Esophagus mucosa (tissue), 1 donor: Measurements from ENCODE around the gene CIRBP. TPM values are rescaled to one million over a fixed set of nuclear protein-coding genes. Genes with fewer than 3 reads are reported as not detected.
"Not testable (repeated sequence)": the region's sequence is repeated elsewhere in the genome, so short reads cannot be mapped to it uniquely, and the experiment has no call there.

Experiments
- ATAC-seq: fragments of 200-7000 bp; cut with Tn5 transposase; one replicate; pipeline ENCODE4 v1.9.1; 2020
- total RNA-seq: library from RNA; stranded (reverse); gene quantifications from one replicate; pipeline ENCODE4 v1.2.4, GENCODE V29; 2023
- donor health status: DM: yes; HTN: yes; CAD: no.

CIRBP gene
- total RNA-seq, 1 donor from 2014 or later: 172 TPM

- ATAC-seq: peak; percentile 19
Measured at GRCh38 chr19:1244693-1245451, 24.3 kb upstream of the CIRBP start.

GRCh38 chr19:1245494-1246264 is 23.5 kb upstream of the CIRBP start:
- ATAC-seq: peak; percentile 0

- ATAC-seq: not testable (repeated sequence)
Measured at GRCh38 chr19:1246265-1247087, 22.7 kb upstream of the CIRBP start.

GRCh38 chr19:1247748-1248138 is 21.4 kb upstream of the CIRBP start:
- no peak for ATAC-seq

- peak; percentile 26 for ATAC-seq
Measured at GRCh38 chr19:1248139-1248785, 20.9 kb upstream of the CIRBP start, which contains the start of gene MIDN. TSS of gene MIDN (plus strand) at chr19:1248583. CDS start at chr19:1250297, 1,714 bp downstream.

- peak; percentile 4 for ATAC-seq
Measured at GRCh38 chr19:1248786-1249297, 20.3 kb upstream of the CIRBP start.

GRCh38 chr19:1249298-1249989 is 19.7 kb upstream of the CIRBP start:
- peak; percentile 44 for ATAC-seq

- no peak for ATAC-seq
Measured at GRCh38 chr19:1249990-1250436, 19.1 kb upstream of the CIRBP start.

- ATAC-seq: no peak
Measured at GRCh38 chr19:1250437-1251260, 18.5 kb upstream of the CIRBP start.

GRCh38 chr19:1251330-1252220 is 17.6 kb upstream of the CIRBP start:
- ATAC-seq: no peak

GRCh38 chr19:1252221-1252820 is 16.8 kb upstream of the CIRBP start:
- ATAC-seq: peak; percentile 40

GRCh38 chr19:1252821-1253513 is 16.2 kb upstream of the CIRBP start:
- peak; percentile 49 for ATAC-seq

GRCh38 chr19:1253514-1254080 is 15.5 kb upstream of the CIRBP start:
- ATAC-seq: no peak

GRCh38 chr19:1254081-1254527 is 15.0 kb upstream of the CIRBP start:
- ATAC-seq: no peak

- no peak for ATAC-seq
Measured at GRCh38 chr19:1254530-1255185, 14.5 kb upstream of the CIRBP start.

GRCh38 chr19:1255186-1256161 is 13.7 kb upstream of the CIRBP start:
- ATAC-seq: no peak
